ENCODE measurements around the gene XXYLT1. TPM values are rescaled to one million over a fixed set of nuclear protein-coding genes. Genes with fewer than 3 reads are reported as not detected.
"Not testable (repeated sequence)": the region's sequence is repeated elsewhere in the genome, so short reads cannot be mapped to it uniquely, and the experiment has no call there.

Gene XXYLT1
- total RNA-seq, 1 donor from 2014 or later = 9.8 TPM

DNA sequence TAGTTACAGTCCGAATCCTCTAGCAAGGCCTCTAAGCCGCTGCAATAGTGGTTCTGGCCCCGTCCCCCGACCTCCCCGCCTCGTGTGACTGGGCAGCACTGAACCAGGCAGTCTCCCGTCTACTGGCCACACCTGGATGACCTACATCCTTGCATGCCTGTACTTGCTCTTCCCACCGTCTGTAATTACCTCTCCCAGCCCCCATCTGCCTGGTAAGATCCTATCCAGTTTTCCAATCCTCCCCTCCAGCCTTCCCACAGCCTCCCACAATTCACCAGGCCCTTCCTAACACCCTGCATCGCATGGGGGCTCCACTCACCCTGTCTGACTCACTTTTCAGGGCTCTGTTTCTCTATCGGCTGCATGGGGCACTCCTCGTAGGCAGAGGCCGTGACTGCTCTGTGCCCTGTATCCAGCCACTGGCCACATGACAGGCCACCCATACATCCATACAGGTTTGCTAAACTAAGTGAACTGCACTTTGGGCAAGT is 32.8 kb downstream of the XXYLT1 start:
- ATAC-seq = no peak
- Histone ChIP-seq H3K4me1 (peaks cover 13% of the 10 kb centered on the region), H3K27ac (peak overlapping the region; percentile 75), H3K4me3 (no peak overlapping the region), H3K27me3 (no peaks in the 10 kb centered on the region), H3K9me3 (no peaks in the 10 kb centered on the region), H3K36me3 (no peaks in the 10 kb centered on the region)
- intact Hi-C loops (cut with DNase I) = no loop called here
- peak; percentile 46 for DNase-seq
- TF ChIP-seq, protein P1, sequence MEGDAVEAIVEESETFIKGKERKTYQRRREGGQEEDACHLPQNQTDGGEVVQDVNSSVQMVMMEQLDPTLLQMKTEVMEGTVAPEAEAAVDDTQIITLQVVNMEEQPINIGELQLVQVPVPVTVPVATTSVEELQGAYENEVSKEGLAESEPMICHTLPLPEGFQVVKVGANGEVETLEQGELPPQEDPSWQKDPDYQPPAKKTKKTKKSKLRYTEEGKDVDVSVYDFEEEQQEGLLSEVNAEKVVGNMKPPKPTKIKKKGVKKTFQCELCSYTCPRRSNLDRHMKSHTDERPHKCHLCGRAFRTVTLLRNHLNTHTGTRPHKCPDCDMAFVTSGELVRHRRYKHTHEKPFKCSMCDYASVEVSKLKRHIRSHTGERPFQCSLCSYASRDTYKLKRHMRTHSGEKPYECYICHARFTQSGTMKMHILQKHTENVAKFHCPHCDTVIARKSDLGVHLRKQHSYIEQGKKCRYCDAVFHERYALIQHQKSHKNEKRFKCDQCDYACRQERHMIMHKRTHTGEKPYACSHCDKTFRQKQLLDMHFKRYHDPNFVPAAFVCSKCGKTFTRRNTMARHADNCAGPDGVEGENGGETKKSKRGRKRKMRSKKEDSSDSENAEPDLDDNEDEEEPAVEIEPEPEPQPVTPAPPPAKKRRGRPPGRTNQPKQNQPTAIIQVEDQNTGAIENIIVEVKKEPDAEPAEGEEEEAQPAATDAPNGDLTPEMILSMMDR (IDR thresholded peaks at IDR 0.05) = no peak

DNA sequence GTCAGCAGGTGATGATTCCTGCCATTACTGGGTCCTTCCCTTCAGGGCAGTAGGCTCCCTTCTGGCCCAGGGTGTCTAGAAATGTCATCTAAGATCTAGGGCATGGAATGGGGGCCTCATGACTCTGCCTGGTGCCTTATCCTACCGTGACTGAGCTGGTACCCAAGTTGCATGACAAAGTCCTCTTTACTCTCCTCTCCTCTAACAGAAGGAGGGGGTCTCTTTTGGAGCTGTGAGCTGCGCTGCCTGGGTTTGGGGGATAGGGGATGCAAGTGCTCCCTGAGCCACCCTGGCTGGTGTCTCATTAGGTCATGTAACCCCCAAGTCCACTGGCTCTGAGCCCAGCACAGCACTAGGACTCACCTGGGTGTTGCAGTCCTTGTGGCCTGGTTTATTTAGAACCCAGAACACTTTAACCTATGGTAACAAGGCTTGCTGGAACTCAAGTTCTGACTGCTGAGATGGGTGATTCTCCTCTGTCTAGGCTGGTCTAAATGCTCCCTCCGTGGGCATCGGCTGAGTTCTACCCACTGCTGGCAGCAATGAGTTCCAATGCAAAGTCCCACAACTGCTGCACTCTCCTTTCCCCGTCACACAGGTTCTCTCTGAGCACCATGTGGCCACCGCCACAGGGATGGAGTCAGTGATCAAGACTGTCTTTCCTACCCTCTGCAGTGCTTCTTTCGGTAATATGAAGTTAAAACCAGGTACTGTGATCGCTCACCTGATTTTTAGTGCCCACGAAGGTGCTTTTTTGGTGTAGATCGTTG is 34.0 kb downstream of the XXYLT1 start:
- H3K27ac ChIP-seq = no peak overlapping the region
- H3K9me3 ChIP-seq = no peaks in the 10 kb centered on the region
- TF ChIP-seq, protein P1 (IDR thresholded peaks at IDR 0.05) = no peak
- DNase-seq = peak; percentile 31
- H3K36me3 ChIP-seq = no peaks in the 10 kb centered on the region
- peaks cover 13% of the 10 kb centered on the region for H3K4me1 ChIP-seq
- ATAC-seq = no peak
- H3K4me3 ChIP-seq = no peak overlapping the region
- intact Hi-C loops (cut with DNase I) = no loop called here
- no peaks in the 10 kb centered on the region for H3K27me3 ChIP-seq

DNA sequence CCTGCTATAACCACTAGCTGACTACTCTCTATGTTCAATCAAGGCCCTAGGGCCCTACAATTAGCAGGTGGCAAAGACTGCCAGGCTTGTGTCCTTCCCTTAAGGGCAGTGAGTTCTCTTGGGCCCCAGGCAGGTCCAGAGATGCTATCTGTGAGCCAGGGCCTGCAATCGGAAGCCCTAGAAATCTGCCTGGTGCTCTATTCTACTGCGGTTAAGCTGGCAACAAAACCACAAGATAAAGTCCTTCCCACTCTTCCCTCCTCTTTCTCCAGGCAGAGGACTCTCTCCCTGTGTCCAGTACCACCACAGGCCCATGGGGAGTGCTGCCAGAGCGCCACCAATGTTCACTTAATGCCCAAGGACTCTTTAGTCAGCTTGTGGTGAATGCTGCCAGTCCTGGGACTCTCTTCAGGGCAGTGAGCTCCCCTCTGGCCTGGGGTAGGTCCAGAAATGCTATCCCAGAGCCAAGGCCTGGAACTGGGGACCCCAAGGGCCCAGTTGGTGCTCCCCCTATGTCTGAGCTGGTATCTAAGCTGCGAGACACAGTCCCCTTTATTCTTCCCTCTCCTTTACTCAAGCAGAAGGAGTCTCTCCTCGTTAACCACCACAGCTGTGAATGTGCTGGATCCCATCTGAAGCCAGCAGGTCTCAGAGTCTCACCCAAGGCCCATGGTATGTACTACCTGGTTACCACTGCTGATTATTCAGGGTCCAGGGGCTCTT is 34.7 kb downstream of the XXYLT1 start:
- Histone ChIP-seq H3K27ac (no peak overlapping the region), H3K4me1 (peaks cover 13% of the 10 kb centered on the region), H3K27me3 (no peaks in the 10 kb centered on the region), H3K9me3 (no peaks in the 10 kb centered on the region), H3K4me3 (no peak overlapping the region), H3K36me3 (no peaks in the 10 kb centered on the region)
- ATAC-seq (no peak), DNase-seq (peak; percentile 32)
- TF ChIP-seq, protein P1 (IDR thresholded peaks at IDR 0.05) = no peak
- intact Hi-C loops (cut with DNase I) = no loop called here

DNA sequence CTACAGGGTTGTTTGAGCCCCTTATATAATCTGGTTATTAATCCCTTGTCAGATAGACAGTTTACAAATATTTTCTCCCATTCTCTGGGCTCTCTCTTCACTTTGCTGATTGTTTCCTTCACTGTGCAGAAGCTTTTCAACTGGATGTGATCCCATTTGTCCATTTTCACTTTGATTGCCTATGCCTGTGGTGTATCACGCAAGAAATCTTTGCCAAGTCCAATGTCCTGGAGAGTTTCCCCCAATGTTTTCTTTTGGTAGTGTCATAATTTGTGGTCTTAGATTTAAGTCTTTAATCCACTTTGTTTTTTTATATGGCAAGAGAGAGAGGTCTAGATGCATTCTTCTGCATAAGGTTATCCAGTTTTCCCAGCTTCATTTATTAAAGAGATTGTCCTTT is 40.7 kb downstream of the XXYLT1 start:
- no peak for ATAC-seq
- Histone ChIP-seq H3K36me3 (no peaks in the 10 kb centered on the region), H3K4me1 (no peaks in the 10 kb centered on the region), H3K4me3 (no peak overlapping the region), H3K27me3 (no peaks in the 10 kb centered on the region), H3K27ac (no peak overlapping the region), H3K9me3 (no peaks in the 10 kb centered on the region)
- TF ChIP-seq, protein P1 (IDR thresholded peaks at IDR 0.05) = no peak
- intact Hi-C loops (cut with DNase I) = no loop called here
- no peak for DNase-seq

- H3K36me3 ChIP-seq; intact Hi-C loops (cut with DNase I); H3K4me3 ChIP-seq; H3K4me1 ChIP-seq; ATAC-seq; H3K27ac ChIP-seq; DNase-seq; H3K27me3 ChIP-seq; H3K9me3 ChIP-seq: not testable (repeated sequence)
These were observed 42.1 kb downstream of the XXYLT1 start for GRCh38 chr3:195228886-195229285.

GRCh38 chr3:195227871-195228270 is 43.1 kb downstream of the XXYLT1 start:
- H3K27me3 ChIP-seq = no peaks in the 10 kb centered on the region
- H3K4me3 ChIP-seq = no peak overlapping the region
- no peaks in the 10 kb centered on the region for H3K36me3 ChIP-seq
- H3K27ac ChIP-seq = no peak overlapping the region
- TF ChIP-seq, protein P1 (IDR thresholded peaks at IDR 0.05) = no peak
- ATAC-seq (no peak), DNase-seq (peak; percentile 52)
- H3K4me1 ChIP-seq = peaks cover 13% of the 10 kb centered on the region
- intact Hi-C loops (cut with DNase I) = no loop called here
- H3K9me3 ChIP-seq = no peaks in the 10 kb centered on the region
